Activated CD8-positive, alpha-beta T cell treated with anti-CD3 and anti-CD28 coated beads, Interleukin-2, amount 10 ng/mL, durations not matched to agents 7 days and 5 days (primary cell): ENCODE measurements around the gene CLEC18C. TPM values are rescaled to one million over a fixed set of nuclear protein-coding genes. Genes with fewer than 3 reads are reported as not detected.
"Not testable (repeated sequence)": the region's sequence is repeated elsewhere in the genome, so short reads cannot be mapped to it uniquely, and the experiment has no call there.

ENCODE experiments used
- ATAC-seq: fragments of 150-1000 bp; cut with Tn5 transposase; one replicate; pipeline ENCODE4 v1.10.0; 2021; ENCODE audit warnings: moderate library complexity
- CTCF ChIA-PET: fragments of 350-600 bp; sonication (Branson Sonifier 250); formaldehyde crosslinking; loops from one replicate; lab custom pipeline; 2021; ENCODE audit warnings: antibody characterized with exemption; lab: Charles Lee
- POLR2A ChIA-PET: fragments of 350-600 bp; sonication (Branson Sonifier 250); formaldehyde crosslinking; loops from one replicate; lab custom pipeline; 2021; ENCODE audit warnings: antibody characterized with exemption; lab: Charles Lee
- DNase-seq: peaks from one replicate; pipeline ENCODE4 v3.0.0-alpha.2; 2020
- H3K27ac Mint-ChIP-seq: one replicate; pipeline ENCODE4 v1.8.0; 2021; ENCODE audit warnings: mild to moderate bottlenecking, mixed read lengths
- H3K27me3 Mint-ChIP-seq: one replicate; pipeline ENCODE4 v1.8.0; 2021; ENCODE audit warnings: low read depth, mixed read lengths
- H3K36me3 Mint-ChIP-seq: one replicate; pipeline ENCODE4 v1.8.0; 2021; ENCODE audit warnings: low read depth, mixed read lengths
- H3K4me1 Mint-ChIP-seq: one replicate; pipeline ENCODE4 v1.8.0; 2021; ENCODE audit warnings: low read depth, mixed read lengths
- H3K4me3 Mint-ChIP-seq: one replicate; pipeline ENCODE4 v1.8.0; 2021; ENCODE audit warnings: mild to moderate bottlenecking, mixed read lengths
- H3K9me3 Mint-ChIP-seq: one replicate; pipeline ENCODE4 v1.8.0; 2022; ENCODE audit warnings: mixed read lengths; ENCODE audit not compliant: insufficient read depth
- total RNA-seq, 2 experiments: library from RNA; stranded (reverse); gene quantifications; one replicate each; pipeline ENCODE4 v1.2.3, GENCODE V29; 2021

Gene CLEC18C
- 1 to 10 TPM in 1 of 2 experiments, under 1 TPM in 1; 0.42 to 1.1 TPM for total RNA-seq

DNA sequence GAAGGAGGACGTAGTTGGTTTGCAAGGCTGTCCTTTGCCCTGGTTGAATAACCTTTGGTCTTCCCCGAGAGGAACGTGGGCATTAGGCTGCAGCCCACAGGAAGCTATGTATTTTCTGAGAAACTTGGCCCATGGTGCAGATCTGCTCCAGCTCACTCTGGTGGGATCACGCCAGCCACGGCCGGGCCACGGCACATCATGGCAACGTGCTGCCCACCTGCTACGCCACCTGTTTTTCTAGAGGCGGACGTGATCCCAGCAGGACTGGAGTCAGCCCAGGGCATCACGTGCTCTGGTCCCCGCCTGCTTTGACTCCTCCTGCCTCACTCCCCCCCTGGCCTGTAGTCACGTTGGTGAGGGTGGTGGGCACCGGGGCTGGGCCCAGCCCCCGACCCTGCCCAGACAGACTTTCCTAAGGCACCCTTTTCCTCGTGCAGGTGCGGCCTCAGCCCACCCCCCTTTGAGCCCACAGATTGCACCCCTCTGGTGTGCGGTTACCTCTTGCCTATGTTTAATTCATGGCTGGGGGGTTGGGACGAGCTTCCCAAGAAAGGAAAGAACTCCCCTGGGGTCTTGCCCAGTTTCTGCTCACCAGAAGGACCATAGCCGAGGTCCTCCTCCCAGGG, at the start of gene CLEC18C:
TSS of gene CLEC18C (plus strand) at position 576 of the 626 bp plus-strand sequence. CDS start 492 bp downstream, outside the sequence.
- H3K36me3 Mint-ChIP-seq, H3K27ac Mint-ChIP-seq, H3K27me3 Mint-ChIP-seq, H3K9me3 Mint-ChIP-seq, H3K4me3 Mint-ChIP-seq, CTCF ChIA-PET, DNase-seq, POLR2A ChIA-PET, H3K4me1 Mint-ChIP-seq, ATAC-seq: not testable (repeated sequence)

DNA sequence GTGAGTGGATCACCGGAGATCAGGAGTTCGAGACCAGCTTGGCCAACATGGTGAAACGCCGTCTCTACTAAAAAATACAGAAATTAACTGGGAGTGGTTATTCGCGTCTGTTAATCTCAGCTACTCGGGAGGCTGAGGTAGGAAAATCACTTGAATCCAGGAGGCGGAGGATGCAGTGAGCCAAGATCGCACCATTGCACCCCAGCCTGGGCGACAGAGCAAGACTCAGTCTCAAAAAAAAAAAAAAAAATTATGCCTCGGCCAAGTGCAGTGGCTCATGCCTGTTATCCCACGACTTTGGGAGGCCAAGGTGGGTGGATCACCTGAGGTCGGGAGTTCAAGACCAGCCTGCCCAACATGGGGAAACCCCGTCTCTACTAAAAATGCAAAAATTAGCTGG, 49.8 kb upstream of the CLEC18C start:
- H3K9me3 Mint-ChIP-seq, DNase-seq, H3K4me3 Mint-ChIP-seq, H3K27me3 Mint-ChIP-seq, ATAC-seq, POLR2A ChIA-PET, H3K4me1 Mint-ChIP-seq, H3K27ac Mint-ChIP-seq, CTCF ChIA-PET: not testable (repeated sequence)
- H3K36me3 Mint-ChIP-seq: peaks cover 33% of the 10 kb centered on the region

DNA sequence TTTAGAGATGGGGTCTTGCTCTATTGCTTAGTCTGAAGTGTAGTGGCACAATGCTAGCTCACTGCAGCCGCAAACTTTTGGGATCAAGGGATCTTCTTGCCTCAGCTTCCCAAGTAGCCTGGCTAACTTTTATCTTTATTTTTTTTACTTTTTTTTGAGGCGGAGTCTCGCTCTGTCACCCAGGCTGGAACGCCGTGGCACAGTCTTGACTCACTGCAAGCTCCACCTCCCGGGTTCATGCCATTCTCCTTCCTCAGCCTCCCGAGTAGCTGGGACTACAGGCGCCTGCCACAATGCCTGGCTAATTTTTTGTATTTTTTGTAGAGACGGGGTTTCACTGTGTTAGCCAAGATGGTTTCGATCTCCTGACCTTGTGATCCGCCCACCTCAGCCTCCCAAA, 47.4 kb upstream of the CLEC18C start:
- H3K9me3 Mint-ChIP-seq, POLR2A ChIA-PET, H3K4me1 Mint-ChIP-seq, H3K4me3 Mint-ChIP-seq, CTCF ChIA-PET, H3K27me3 Mint-ChIP-seq, DNase-seq, ATAC-seq, H3K27ac Mint-ChIP-seq: not testable (repeated sequence)
- H3K36me3 Mint-ChIP-seq: peaks cover 37% of the 10 kb centered on the region

DNA sequence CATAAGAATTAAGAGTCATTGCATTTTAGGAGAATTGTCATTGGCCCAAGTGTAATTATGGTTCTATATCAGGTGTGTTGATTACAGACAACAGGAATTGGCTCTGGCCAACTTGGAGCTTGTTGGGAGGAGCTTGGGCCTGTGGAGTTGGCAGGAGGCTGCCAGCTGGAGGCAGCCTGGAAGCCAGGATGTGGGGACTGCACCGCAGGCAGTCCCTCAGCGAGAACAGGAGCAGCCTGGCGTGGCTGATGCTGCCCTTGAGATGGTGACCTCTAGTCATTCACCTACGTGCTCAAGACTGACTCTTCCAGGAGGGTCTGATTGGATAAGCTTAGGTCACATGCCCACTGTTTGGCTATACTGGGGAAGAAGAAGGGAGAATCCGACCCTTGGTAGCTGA, 45.9 kb upstream of the CLEC18C start:
- DNase-seq, H3K4me1 Mint-ChIP-seq, H3K9me3 Mint-ChIP-seq, ATAC-seq, H3K27me3 Mint-ChIP-seq, H3K27ac Mint-ChIP-seq, POLR2A ChIA-PET, CTCF ChIA-PET, H3K4me3 Mint-ChIP-seq: not testable (repeated sequence)
- H3K36me3 Mint-ChIP-seq: peaks cover 30% of the 10 kb centered on the region

DNA sequence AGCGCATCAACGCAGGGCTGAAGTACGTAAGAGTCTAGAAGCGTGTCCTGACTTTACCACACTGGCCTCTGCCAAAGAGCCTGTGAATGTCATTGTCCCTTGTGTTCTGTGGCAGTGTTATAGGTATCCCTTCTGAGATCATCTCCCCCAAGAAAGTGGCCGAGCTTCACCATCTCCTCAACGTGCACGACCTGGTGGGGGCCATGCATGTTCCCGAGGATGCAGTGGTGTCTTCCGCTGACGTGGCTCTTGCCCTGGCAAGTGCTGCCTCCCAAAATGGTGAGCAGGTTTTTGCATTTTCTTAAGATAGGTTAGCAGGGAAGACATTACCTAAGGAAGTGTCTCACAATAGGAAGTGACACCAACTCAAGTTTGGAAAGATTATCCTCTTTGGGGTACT, 44.7 kb upstream of the CLEC18C start:
- H3K4me1 Mint-ChIP-seq, H3K9me3 Mint-ChIP-seq, H3K27ac Mint-ChIP-seq, CTCF ChIA-PET, DNase-seq, ATAC-seq, POLR2A ChIA-PET, H3K4me3 Mint-ChIP-seq, H3K27me3 Mint-ChIP-seq: not testable (repeated sequence)
- peaks cover 30% of the 10 kb centered on the region for H3K36me3 Mint-ChIP-seq

DNA sequence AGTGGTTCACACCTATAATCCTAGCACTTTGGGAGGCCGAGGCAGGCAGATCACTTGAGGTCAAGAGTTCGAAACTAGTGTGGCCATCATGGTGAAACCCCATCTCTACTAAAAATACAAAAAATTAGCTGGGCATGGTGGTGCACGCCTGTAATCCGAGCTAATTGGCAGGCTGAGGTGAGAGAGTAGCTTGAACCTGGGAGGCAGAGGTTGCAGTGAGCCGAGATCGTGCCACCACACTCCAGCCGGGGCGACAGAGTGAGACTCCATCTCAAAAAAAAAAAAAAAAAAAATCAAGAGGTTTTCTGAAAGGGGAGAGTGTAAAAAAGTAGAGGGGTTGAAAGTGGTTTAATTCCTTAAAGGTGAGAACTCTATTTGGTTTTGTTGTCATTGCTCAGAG, 37.8 kb upstream of the CLEC18C start:
- POLR2A ChIA-PET, H3K9me3 Mint-ChIP-seq, ATAC-seq, H3K4me3 Mint-ChIP-seq, CTCF ChIA-PET, DNase-seq, H3K27me3 Mint-ChIP-seq, H3K27ac Mint-ChIP-seq, H3K4me1 Mint-ChIP-seq: not testable (repeated sequence)
- peaks cover 40% of the 10 kb centered on the region for H3K36me3 Mint-ChIP-seq

DNA sequence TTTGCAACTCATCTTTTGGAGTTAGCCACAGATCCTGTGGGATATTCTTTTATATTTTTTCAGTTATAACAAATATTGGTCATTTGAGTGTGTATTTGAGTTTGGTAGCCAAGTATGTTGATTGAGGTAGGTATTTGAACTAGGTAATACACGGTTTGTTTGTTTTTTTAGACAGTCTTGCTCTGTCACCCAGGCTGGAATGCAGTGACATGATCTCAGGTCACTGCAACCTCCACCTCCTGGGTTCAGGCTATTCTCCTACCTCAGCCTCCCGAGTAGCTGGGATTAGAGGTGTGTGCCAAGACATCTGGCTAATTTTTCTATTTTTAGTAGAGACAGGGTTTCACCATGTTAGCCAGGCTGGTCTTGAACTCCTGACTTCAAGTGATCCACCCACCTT, 37.0 kb upstream of the CLEC18C start:
- H3K36me3 Mint-ChIP-seq: peaks cover 47% of the 10 kb centered on the region
- DNase-seq: not testable (repeated sequence)

DNA sequence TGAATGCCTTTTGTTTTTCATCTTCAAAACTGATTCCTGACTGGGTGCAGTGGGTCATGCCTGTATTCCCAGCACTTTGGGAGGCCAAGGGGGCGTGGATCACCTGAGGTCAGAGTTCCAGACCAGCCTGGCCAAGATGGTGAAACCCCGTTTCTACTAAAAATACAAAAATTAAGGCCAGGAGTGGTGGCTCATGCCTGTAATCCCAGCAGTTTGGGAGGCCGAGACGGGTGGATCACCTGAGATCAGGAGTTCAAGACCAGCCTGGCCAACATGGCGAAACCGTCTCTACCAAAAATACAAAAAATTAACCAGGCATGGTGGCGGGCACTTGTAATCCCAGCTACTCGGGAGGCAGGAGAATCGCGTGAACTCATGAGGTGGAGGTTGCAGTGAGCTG, 30.8 kb upstream of the CLEC18C start:
- DNase-seq, CTCF ChIA-PET, H3K4me1 Mint-ChIP-seq, ATAC-seq, H3K27ac Mint-ChIP-seq, H3K4me3 Mint-ChIP-seq, POLR2A ChIA-PET, H3K9me3 Mint-ChIP-seq, H3K27me3 Mint-ChIP-seq: not testable (repeated sequence)
- peaks cover 39% of the 10 kb centered on the region for H3K36me3 Mint-ChIP-seq

More for the DNA sequence above, 37.0 kb upstream of the CLEC18C start:
- CTCF ChIA-PET, H3K27ac Mint-ChIP-seq, H3K4me3 Mint-ChIP-seq, H3K27me3 Mint-ChIP-seq, H3K9me3 Mint-ChIP-seq, POLR2A ChIA-PET, H3K4me1 Mint-ChIP-seq, ATAC-seq: not testable (repeated sequence)

DNA sequence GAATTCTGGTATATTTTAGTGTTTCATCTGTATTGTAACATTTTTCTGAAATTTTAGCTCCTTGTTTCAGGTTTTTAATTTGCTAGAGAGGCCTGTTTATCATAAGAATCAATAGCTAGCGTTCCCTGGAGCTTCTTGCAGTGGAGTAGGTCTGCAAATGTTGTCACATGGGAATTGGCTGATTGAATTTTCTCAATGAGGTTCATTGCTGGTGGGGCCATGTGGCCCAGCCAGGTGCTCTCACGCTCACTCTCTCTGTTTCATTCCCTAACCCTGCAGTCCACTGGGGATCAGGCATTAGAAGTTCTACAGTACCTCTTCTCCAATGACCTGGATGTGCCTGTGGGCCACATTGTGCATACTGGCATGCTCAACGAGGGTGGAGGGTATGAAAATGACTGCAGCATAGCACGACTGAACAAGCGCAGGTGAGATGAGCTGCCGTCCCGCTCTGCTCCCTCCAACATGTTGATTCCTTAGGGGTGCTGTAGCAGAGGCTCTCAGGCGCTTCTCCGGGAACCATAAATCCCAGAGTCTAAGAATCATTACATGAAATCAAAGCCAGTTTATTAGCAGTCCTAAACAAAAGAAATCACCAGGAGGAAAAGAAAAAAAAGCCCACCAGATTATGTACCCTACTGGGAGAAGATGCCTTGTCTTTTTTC, 30.2 kb upstream of the CLEC18C start:
- CTCF ChIA-PET, ATAC-seq, H3K4me1 Mint-ChIP-seq, POLR2A ChIA-PET, H3K4me3 Mint-ChIP-seq, H3K9me3 Mint-ChIP-seq, H3K27me3 Mint-ChIP-seq, H3K27ac Mint-ChIP-seq, DNase-seq: not testable (repeated sequence)
- H3K36me3 Mint-ChIP-seq: peaks cover 40% of the 10 kb centered on the region

DNA sequence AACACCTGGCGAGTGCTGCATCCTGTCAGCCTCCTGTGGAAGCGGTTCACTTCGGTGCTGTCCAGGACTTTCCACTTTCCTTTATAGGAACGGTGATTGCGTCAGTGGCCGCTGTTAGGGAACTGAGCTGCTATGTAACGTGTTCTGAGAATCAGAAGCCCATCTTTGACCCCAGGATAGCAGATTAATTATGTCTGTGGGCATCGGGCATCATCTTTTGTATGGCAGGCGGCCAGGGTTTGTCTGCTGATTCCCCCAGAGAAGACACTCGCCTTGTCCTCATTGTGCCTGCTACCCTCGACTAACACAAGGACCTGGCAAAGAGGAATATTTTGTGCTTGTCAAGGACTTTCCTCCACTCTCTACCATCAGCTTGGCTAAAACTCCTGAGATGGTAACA, 25.7 kb upstream of the CLEC18C start:
- H3K4me3 Mint-ChIP-seq, H3K9me3 Mint-ChIP-seq, POLR2A ChIA-PET, H3K27ac Mint-ChIP-seq, H3K27me3 Mint-ChIP-seq, DNase-seq, ATAC-seq, H3K4me1 Mint-ChIP-seq, CTCF ChIA-PET: not testable (repeated sequence)
- H3K36me3 Mint-ChIP-seq: peaks cover 45% of the 10 kb centered on the region

DNA sequence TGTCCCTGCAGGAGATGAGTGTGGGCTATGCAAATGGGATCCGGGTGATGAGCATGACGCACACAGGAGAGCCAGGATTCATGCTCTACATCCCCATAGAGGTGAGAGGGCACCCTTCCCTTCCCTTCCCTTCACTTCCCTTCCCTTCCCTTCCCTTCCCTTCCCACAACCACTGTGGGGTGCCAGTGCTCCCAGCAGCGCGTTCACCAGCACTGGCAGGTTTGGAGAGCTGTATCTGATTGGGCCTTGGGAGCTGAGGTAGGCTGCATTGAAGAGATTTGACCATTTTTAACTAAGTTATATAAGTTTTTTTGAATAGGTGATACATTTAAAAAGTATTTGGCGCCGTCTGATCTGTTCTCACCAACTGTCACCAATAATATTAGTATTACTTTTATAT, 25.1 kb upstream of the CLEC18C start:
- DNase-seq, H3K27ac Mint-ChIP-seq, H3K4me3 Mint-ChIP-seq, H3K27me3 Mint-ChIP-seq, ATAC-seq, CTCF ChIA-PET, H3K9me3 Mint-ChIP-seq, POLR2A ChIA-PET, H3K4me1 Mint-ChIP-seq: not testable (repeated sequence)
- H3K36me3 Mint-ChIP-seq: peaks cover 45% of the 10 kb centered on the region

DNA sequence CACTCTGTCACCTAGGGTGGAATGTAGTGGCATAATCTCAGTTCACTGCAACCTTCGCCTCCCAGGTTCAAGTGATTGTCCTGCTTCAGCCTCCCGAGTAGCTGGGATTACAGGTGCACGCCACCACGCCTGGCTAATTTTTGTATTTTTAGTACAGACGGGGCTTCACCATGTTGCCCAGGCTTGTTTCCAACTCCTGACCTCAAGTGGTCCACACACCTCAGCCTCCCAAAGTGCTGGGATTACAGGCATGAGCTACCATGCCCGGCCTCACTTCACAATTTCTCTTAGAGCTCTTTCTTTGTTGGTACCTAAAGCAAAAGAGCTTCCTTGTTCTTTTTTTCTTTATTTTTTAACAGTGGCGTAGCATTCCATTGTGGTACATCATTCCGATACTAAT, 24.3 kb upstream of the CLEC18C start:
- POLR2A ChIA-PET, ATAC-seq, CTCF ChIA-PET, H3K27ac Mint-ChIP-seq, H3K27me3 Mint-ChIP-seq, H3K4me3 Mint-ChIP-seq, H3K9me3 Mint-ChIP-seq, H3K4me1 Mint-ChIP-seq, DNase-seq: not testable (repeated sequence)
- H3K36me3 Mint-ChIP-seq: peaks cover 46% of the 10 kb centered on the region
